ENCODE results near the gene DGCR2.

Gene DGCR2

GRCh38 chr22:19042285-19043120 is 79.7 kb downstream of the DGCR2 start:
- H3K27me3 Mint-ChIP-seq (ENCODE audit: low read depth): no peaks in the 10 kb centered on the region
- no peak overlapping the region for H3K27ac Mint-ChIP-seq
- H3K9me3 Mint-ChIP-seq: no peaks in the 10 kb centered on the region
- H3K4me3 Mint-ChIP-seq: no peak overlapping the region
- peaks cover 28% of the 10 kb centered on the region for H3K36me3 Mint-ChIP-seq (ENCODE audit: low read depth)
- TF ChIP-seq CTCF (IDR thresholded peaks at IDR 0.05; ENCODE audit: unreplicated experiment in 3 of 3): no peak
- H3K4me1 Mint-ChIP-seq: no peaks in the 10 kb centered on the region

GRCh38 chr22:19041704-19042074 is 80.5 kb downstream of the DGCR2 start:
- peaks cover 26% of the 10 kb centered on the region for H3K36me3 Mint-ChIP-seq (ENCODE audit: low read depth)
- no peaks in the 10 kb centered on the region for H3K27me3 Mint-ChIP-seq (ENCODE audit: low read depth)
- H3K27ac Mint-ChIP-seq: no peak overlapping the region
- TF ChIP-seq CTCF (IDR thresholded peaks at IDR 0.05; ENCODE audit: unreplicated experiment in 3 of 3): no peak
- H3K4me1 Mint-ChIP-seq: no peaks in the 10 kb centered on the region
- no peak overlapping the region for H3K4me3 Mint-ChIP-seq
- H3K9me3 Mint-ChIP-seq: no peaks in the 10 kb centered on the region

- H3K36me3 Mint-ChIP-seq (ENCODE audit: low read depth): peaks cover 22% of the 10 kb centered on the region
- H3K27me3 Mint-ChIP-seq (ENCODE audit: low read depth): no peaks in the 10 kb centered on the region
- H3K27ac Mint-ChIP-seq: no peak overlapping the region
- TF ChIP-seq CTCF (IDR thresholded peaks at IDR 0.05; ENCODE audit: unreplicated experiment in 3 of 3): no peak
- H3K9me3 Mint-ChIP-seq: no peaks in the 10 kb centered on the region
- no peaks in the 10 kb centered on the region for H3K4me1 Mint-ChIP-seq
- no peak overlapping the region for H3K4me3 Mint-ChIP-seq
Observed at GRCh38 chr22:19040888-19041703, 81.1 kb downstream of the DGCR2 start.

GRCh38 chr22:19040391-19040861 is 81.8 kb downstream of the DGCR2 start:
- H3K4me3 Mint-ChIP-seq: no peak overlapping the region
- no peak overlapping the region for H3K27ac Mint-ChIP-seq
- H3K27me3 Mint-ChIP-seq (ENCODE audit: low read depth): no peaks in the 10 kb centered on the region
- peaks cover 19% of the 10 kb centered on the region for H3K36me3 Mint-ChIP-seq (ENCODE audit: low read depth)
- no peak for TF ChIP-seq CTCF (IDR thresholded peaks at IDR 0.05; ENCODE audit: unreplicated experiment in 3 of 3)
- no peaks in the 10 kb centered on the region for H3K4me1 Mint-ChIP-seq
- no peaks in the 10 kb centered on the region for H3K9me3 Mint-ChIP-seq

GRCh38 chr22:19039796-19040280 is 82.4 kb downstream of the DGCR2 start:
- no peak overlapping the region for H3K4me3 Mint-ChIP-seq
- no peaks in the 10 kb centered on the region for H3K27me3 Mint-ChIP-seq (ENCODE audit: low read depth)
- H3K4me1 Mint-ChIP-seq: no peaks in the 10 kb centered on the region
- no peaks in the 10 kb centered on the region for H3K9me3 Mint-ChIP-seq
- H3K36me3 Mint-ChIP-seq (ENCODE audit: low read depth): peaks cover 14% of the 10 kb centered on the region
- no peak overlapping the region for H3K27ac Mint-ChIP-seq
- TF ChIP-seq CTCF (IDR thresholded peaks at IDR 0.05; ENCODE audit: unreplicated experiment in 3 of 3): no peak
